Stimulated activated CD8-positive, alpha-beta memory T cell treated with anti-CD3 and anti-CD28 coated beads, Interleukin-15, amount 100 ng/mL, for 1 hour (primary cell): ENCODE results near the gene INTS4.
"Not testable (repeated sequence)": the region's sequence is repeated elsewhere in the genome, so short reads cannot be mapped to it uniquely, and the experiment has no call there.

Source experiments
- DNase-seq: peaks from one replicate; pipeline ENCODE4 v3.0.0-alpha.2; 2020; ENCODE audit warnings: low read depth

The INTS4 gene

DNA sequence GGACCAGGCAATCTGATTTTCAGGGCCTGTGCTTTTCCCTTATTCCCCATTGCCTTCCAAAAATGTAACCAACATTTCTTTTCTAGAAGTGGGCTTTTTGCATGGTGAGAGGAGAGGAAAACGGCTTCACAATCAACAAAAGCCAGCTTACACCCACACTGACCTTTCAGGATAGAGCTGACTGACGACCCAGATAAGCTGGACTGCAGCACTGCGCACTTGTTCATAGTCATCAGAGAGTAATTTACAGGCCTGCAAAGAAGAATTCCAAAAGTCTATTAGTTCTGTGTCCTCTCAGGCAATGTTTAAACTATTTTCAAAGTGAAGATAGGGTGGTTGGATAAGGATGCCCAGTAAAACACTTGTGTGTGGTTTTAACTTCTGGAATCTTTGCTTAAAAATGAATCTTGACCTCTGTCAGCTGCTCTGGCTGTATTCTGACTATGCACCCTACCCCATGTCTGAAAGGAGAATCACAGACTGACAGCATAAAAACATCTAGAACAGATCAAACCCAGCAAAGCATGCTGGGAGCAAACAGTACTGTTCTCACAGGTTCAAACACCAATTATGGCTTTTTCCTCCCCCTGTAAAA lies 35.8 kb downstream of the INTS4 start:
- not testable (repeated sequence) for DNase-seq

GRCh38 chr11:77943296-77943695 lies 51.2 kb downstream of the INTS4 start:
- DNase-seq, result not testable (repeated sequence)

- not testable (repeated sequence) for DNase-seq
Measured at GRCh38 chr11:77942465-77942864, 52.0 kb downstream of the INTS4 start.

DNA sequence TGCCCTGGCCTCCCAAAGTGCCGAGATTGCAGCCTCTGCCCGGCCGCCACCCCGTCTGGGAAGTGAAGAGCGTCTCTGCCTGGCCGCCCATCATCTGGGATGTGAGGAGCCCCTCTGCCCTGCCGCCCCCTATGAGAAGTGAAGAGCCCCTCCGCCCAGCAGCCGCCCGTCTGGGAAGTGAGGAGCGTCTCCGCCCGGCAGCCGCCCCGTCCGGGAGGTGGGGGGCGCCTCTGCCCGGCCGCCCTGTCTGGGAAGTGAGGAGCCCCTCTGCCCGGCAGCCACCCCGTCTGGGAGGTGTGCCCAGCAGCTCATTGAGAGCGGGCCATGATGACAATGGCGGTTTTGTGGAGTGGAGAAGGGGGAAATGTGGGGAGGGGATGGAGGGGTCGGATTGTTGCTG lies 60.9 kb downstream of the INTS4 start:
- DNase-seq, result not testable (repeated sequence)

- DNase-seq, result not testable (repeated sequence)
Measured at GRCh38 chr11:77930334-77931208, 63.9 kb downstream of the INTS4 start.

GRCh38 chr11:77917713-77918112 lies 76.8 kb downstream of the INTS4 start:
- not testable (repeated sequence) for DNase-seq

DNA sequence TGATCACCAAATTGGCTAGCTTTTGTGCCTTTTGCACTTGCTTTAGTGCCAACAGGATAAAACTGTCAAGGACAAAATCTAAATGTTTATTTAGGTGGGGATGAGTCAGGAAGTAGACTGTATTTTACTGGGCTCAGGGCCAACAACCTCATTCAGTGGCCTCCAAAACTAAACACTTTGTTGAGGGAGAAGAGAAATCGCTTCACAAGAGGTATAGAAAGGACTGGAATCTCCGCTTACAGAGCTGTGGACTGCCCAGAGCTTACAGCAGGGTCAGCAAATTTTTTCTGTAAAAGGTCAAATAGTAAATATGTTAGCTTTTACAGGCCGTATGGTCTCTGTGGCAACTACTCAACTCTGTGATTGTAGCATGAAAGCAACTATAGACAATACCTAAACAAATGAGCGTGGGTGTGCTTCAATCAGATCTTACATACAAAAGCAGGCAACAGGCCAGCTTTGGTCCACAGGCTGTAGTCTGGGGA lies 80.1 kb downstream of the INTS4 start:
- not testable (repeated sequence) for DNase-seq

GRCh38 chr11:77913608-77914306 lies 80.7 kb downstream of the INTS4 start:
- not testable (repeated sequence) for DNase-seq

GRCh38 chr11:77910828-77911227 lies 83.6 kb downstream of the INTS4 start:
- DNase-seq, result not testable (repeated sequence)

GRCh38 chr11:77909277-77909676 lies 85.2 kb downstream of the INTS4 start:
- no peak for DNase-seq

GRCh38 chr11:77908835-77909234 lies 85.6 kb downstream of the INTS4 start:
- no peak for DNase-seq

- not testable (repeated sequence) for DNase-seq
Measured at GRCh38 chr11:77894949-77895348, 99.5 kb downstream of the INTS4 start.

DNA sequence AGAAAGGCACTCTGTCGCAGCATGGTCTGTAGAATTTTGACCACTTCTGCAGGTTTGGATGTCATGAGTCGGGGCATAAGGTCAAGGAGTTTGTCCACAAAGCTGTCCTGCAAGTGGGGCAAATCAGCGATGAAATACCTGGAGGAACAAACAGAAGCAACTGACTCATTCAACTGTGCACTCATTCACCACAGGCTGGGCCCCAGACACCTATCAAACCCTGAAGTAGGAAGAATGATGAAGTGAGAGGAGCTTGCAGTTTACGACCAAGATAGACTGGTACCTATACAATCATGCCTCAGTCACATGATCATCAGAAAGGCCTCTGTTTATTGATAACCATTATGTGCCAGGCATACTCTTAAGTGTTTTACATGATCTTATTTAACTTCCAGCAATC lies 102.8 kb downstream of the INTS4 start:
- DNase-seq, result not testable (repeated sequence)

- DNase-seq, result not testable (repeated sequence)
Measured at GRCh38 chr11:77891256-77891655, 103.2 kb downstream of the INTS4 start.

DNA sequence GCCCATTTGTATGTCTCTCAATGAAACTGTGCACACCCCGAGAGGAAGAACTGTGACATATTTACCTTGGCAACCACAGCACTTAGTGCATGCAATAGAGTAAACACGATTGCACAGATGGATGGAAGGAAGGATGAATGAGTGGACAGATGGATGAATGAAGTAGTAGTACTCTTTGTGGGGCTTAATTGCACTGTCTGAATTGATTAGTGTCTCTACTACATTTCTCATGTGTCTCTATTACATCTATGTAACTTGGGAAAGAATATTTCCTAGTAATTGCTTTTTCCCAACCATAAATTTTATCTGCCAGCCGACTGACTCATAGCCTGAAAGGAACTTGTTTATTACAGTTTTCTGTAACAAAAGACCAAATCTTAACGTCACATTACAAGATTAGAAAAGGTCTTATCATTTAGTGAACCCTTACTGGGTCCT lies 103.8 kb downstream of the INTS4 start:
- DNase-seq, result not testable (repeated sequence)

- not testable (repeated sequence) for DNase-seq
Measured at GRCh38 chr11:77890100-77890614, 104.3 kb downstream of the INTS4 start.

DNA sequence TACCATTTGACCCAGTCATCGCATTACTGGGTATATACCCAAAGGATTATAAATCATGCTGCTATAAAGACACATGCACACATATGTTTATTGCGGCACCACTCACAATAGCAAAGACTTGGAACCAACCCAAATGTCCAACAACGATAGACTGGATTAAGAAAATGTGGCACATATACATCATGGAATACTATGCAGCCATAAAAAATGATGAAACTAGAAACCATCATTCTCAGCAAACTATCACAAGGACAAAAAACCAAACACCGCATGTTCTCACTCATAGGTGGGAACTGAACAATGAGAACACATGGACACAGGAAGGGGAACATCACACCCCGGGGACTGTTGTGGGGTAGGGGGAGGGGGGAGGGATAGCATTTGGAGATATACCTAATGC lies 105.4 kb downstream of the INTS4 start:
- not testable (repeated sequence) for DNase-seq

DNA sequence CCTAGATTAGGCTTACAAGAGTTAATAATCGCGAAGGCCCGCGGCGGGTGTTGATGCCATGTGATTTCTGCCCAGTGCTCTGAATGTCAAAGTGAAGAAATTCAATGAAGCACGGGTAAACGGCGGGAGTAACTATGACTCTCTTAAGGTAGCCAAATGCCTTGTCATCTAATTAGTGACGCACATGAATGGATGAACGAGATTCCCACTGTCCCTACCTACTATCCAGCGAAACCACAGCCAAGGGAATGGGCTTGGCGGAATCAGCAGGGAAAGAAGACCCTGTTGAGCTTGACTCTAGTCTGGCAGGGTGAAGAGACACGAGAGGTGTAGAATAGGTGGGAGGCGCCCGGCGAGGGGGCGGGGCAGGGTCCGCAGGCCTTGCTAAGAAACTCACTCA lies 108.1 kb downstream of the INTS4 start:
- DNase-seq, result no peak

- DNase-seq, result no peak
Measured at GRCh38 chr11:77884829-77885190, 109.7 kb downstream of the INTS4 start.

DNA sequence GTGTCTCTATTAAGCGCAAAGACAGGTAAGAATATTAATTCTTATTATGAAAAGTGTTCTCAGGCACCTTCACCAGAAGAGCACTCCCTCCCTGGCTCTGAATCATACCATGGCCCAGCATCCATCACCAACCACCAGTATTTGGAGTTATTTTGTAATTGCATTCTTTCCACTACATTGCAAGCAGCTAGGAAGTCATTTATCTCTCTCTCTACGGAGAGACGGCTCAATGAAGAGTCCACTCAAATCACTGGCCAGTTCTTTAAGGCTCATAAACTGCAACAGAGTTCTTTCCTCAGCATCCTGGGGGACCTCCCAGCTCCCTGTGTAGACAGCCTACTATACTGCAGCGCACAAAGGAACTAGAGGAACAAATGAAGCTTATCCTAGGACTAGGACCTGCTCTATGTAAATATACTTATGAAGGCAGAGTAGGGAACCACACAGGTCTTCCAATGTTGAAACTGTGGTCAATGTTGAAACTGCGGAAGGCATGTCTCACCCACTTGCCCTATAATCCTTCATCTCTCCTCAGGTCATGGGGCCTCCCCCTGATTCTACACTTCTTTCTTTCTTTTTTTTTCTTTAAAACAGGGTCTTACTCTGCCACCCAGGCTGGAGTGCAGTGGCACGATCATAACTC lies 110.2 kb downstream of the INTS4 start:
- no peak for DNase-seq

GRCh38 chr11:77883775-77884174 lies 110.7 kb downstream of the INTS4 start:
- DNase-seq, result no peak

- DNase-seq, result no peak
Measured at GRCh38 chr11:77882396-77882795, 112.1 kb downstream of the INTS4 start.
